GM18505 (cell line): ENCODE measurements around the gene SFPQ.
A peak's percentile ranks its signal among the peaks of the same experiment; 100 is the strongest.
"Not testable (repeated sequence)": the region's sequence is repeated elsewhere in the genome, so short reads cannot be mapped to it uniquely, and the experiment has no call there.

Experiments
- ATAC-seq: cut with Tn5 transposase; IDR thresholded peaks from one replicate; pipeline ENCODE4 v1.9.1; 2021; ENCODE audit not compliant: unreplicated experiment
- POLR2A ChIP-seq: IDR thresholded peaks from 4 replicates; pipeline ENCODE4 v1.6.1; 2011; ENCODE audit warnings: borderline replicate concordance; ENCODE audit not compliant: insufficient read depth, insufficient read length; ENCODE audit errors: extremely low read depth

SFPQ gene

GRCh38 chr1:35192853-35193664 is at the start of gene SFPQ:
SFPQ (minus strand) TSS chr1:35193145; CDS start chr1:35193049, 96 bp downstream.
- TF ChIP-seq POLR2A = peak; percentile 99
- peak; percentile 86 for ATAC-seq

- ATAC-seq = not testable (repeated sequence)
Observed at GRCh38 chr1:35236772-35237171, 43.8 kb upstream of the SFPQ start.

GRCh38 chr1:35231287-35231686 is 38.3 kb upstream of the SFPQ start:
- no peak for ATAC-seq
- no peak for TF ChIP-seq POLR2A

- TF ChIP-seq POLR2A = no peak
- no peak for ATAC-seq
Observed at GRCh38 chr1:35229587-35230360, 36.8 kb upstream of the SFPQ start.

- ATAC-seq = no peak
- no peak for TF ChIP-seq POLR2A
Observed at GRCh38 chr1:35226546-35226945, 33.6 kb upstream of the SFPQ start.

- no peak for TF ChIP-seq POLR2A
Observed at GRCh38 chr1:35223084-35223630, 30.2 kb upstream of the SFPQ start.

GRCh38 chr1:35222322-35223083 is 29.6 kb upstream of the SFPQ start:
- no peak for ATAC-seq
- TF ChIP-seq POLR2A = no peak

More at GRCh38 chr1:35223084-35223630, 30.2 kb upstream of the SFPQ start:
- no peak for ATAC-seq

GRCh38 chr1:35220976-35221375 is 28.0 kb upstream of the SFPQ start:
- ATAC-seq = no peak
- no peak for TF ChIP-seq POLR2A

- no peak for TF ChIP-seq POLR2A
- ATAC-seq = no peak
Observed at GRCh38 chr1:35215346-35215745, 22.4 kb upstream of the SFPQ start.

- no peak for TF ChIP-seq POLR2A
- ATAC-seq = no peak
Observed at GRCh38 chr1:35211120-35211414, 18.1 kb upstream of the SFPQ start.

GRCh38 chr1:35210321-35211119 is 17.6 kb upstream of the SFPQ start:
- no peak for ATAC-seq
- TF ChIP-seq POLR2A = no peak

- TF ChIP-seq POLR2A = no peak
- ATAC-seq = no peak
Observed at GRCh38 chr1:35203295-35203694, 10.3 kb upstream of the SFPQ start.
